ENCODE results near the gene THSD7B. TPM values are rescaled to one million over a fixed set of nuclear protein-coding genes. Genes with fewer than 3 reads are reported as not detected.

The THSD7B gene
- total RNA-seq, 1 donor from 2014 or later: not detected

GRCh38 chr2:137193401-137193800, 428.1 kb downstream of the THSD7B start:
- no peaks in the 10 kb centered on the region for H3K9me3 Mint-ChIP-seq
- H3K36me3 Mint-ChIP-seq (ENCODE audit: low read depth): no peaks in the 10 kb centered on the region
- ChIA-PET CTCF (no interaction called here), POLR2A (no interaction called here)
- H3K27me3 Mint-ChIP-seq: no peaks in the 10 kb centered on the region
- intact Hi-C loops (cut with micrococcal nuclease): no loop called here
- H3K4me3 Mint-ChIP-seq: no peak overlapping the region
- DNase-seq (no peak), ATAC-seq (ENCODE audit: low read depth) (no peak)
- TF ChIP-seq CTCF (IDR thresholded peaks at IDR 0.05): no peak
- H3K27ac Mint-ChIP-seq: no peak overlapping the region
- H3K4me1 Mint-ChIP-seq: no peaks in the 10 kb centered on the region

- ChIA-PET CTCF (no interaction called here), POLR2A (no interaction called here)
- Mint-ChIP-seq H3K4me1 (no peaks in the 10 kb centered on the region), H3K27me3 (no peaks in the 10 kb centered on the region), H3K36me3 (ENCODE audit: low read depth) (no peaks in the 10 kb centered on the region), H3K27ac (no peak overlapping the region), H3K4me3 (no peak overlapping the region), H3K9me3 (no peaks in the 10 kb centered on the region)
- intact Hi-C loops (cut with micrococcal nuclease): no loop called here
- ATAC-seq (ENCODE audit: low read depth) (no peak), DNase-seq (no peak)
- TF ChIP-seq CTCF (IDR thresholded peaks at IDR 0.05): no peak
Observed at GRCh38 chr2:137194111-137194510, 428.8 kb downstream of the THSD7B start.

GRCh38 chr2:137199751-137200150, 434.4 kb downstream of the THSD7B start:
- no peak for ATAC-seq (ENCODE audit: low read depth)
- Mint-ChIP-seq H3K4me3 (no peak overlapping the region), H3K4me1 (no peaks in the 10 kb centered on the region), H3K36me3 (ENCODE audit: low read depth) (no peaks in the 10 kb centered on the region), H3K9me3 (no peaks in the 10 kb centered on the region), H3K27me3 (no peaks in the 10 kb centered on the region), H3K27ac (no peak overlapping the region)
- ChIA-PET POLR2A (no interaction called here), CTCF (no interaction called here)
- DNase-seq: no peak
- intact Hi-C loops (cut with micrococcal nuclease): no loop called here
- TF ChIP-seq CTCF (IDR thresholded peaks at IDR 0.05): no peak

- Mint-ChIP-seq H3K27me3 (no peaks in the 10 kb centered on the region), H3K9me3 (no peaks in the 10 kb centered on the region), H3K36me3 (ENCODE audit: low read depth) (no peaks in the 10 kb centered on the region), H3K4me3 (no peak overlapping the region), H3K4me1 (no peaks in the 10 kb centered on the region), H3K27ac (no peak overlapping the region)
- no peak for ATAC-seq (ENCODE audit: low read depth)
- intact Hi-C loops (cut with micrococcal nuclease): no loop called here
- TF ChIP-seq CTCF (IDR thresholded peaks at IDR 0.05): no peak
- ChIA-PET POLR2A (no interaction called here), CTCF (no interaction called here)
- DNase-seq: no peak
Observed at GRCh38 chr2:137202318-137202717, 437.0 kb downstream of the THSD7B start.

- no peak overlapping the region for H3K4me3 Mint-ChIP-seq
- H3K27me3 Mint-ChIP-seq: no peaks in the 10 kb centered on the region
- no peaks in the 10 kb centered on the region for H3K4me1 Mint-ChIP-seq
- H3K27ac Mint-ChIP-seq: no peak overlapping the region
- H3K9me3 Mint-ChIP-seq: no peaks in the 10 kb centered on the region
- intact Hi-C loops (cut with micrococcal nuclease): no loop called here
- ChIA-PET CTCF (no interaction called here), POLR2A (no interaction called here)
- no peaks in the 10 kb centered on the region for H3K36me3 Mint-ChIP-seq (ENCODE audit: low read depth)
- no peak for TF ChIP-seq CTCF (IDR thresholded peaks at IDR 0.05)
- DNase-seq: no peak
- ATAC-seq (ENCODE audit: low read depth): no peak
Observed at GRCh38 chr2:137205324-137205723, 440.0 kb downstream of the THSD7B start.
